Keratinocyte (primary cell): ENCODE data around the gene GIN1. TPM values are rescaled to one million over a fixed set of nuclear protein-coding genes. Genes with fewer than 3 reads are reported as not detected.

ENCODE experiments used
- DNase-seq: peaks from one replicate; pipeline ENCODE4 v3.0.0-alpha.2; 2011; ENCODE audit warnings: low read depth, missing footprints, low spot score
- FAIRE-seq: peaks from 2 replicates; lab custom pipeline; 2011; peaks lifted over from hg19 to GRCh38; lab: Jason Lieb, UNC
- H2AFZ ChIP-seq: 2 replicates; pipeline ENCODE4 v1.6.0; 2012; ENCODE audit warnings: low read length, control low read depth, inconsistent platforms; ENCODE audit not compliant: control insufficient read depth
- H3K27ac ChIP-seq: 2 replicates; pipeline ENCODE4 v1.5.1; 2011; ENCODE audit warnings: low read length; ENCODE audit not compliant: control insufficient read depth, insufficient read depth
- H3K27me3 ChIP-seq: 3 replicates; pipeline ENCODE4 v1.6.0; 2011; ENCODE audit warnings: low read length; ENCODE audit not compliant: control insufficient read depth, insufficient read depth; ENCODE audit errors: extremely low read depth
- H3K36me3 ChIP-seq, 2 experiments: 2 replicates in 1 of 2; 3 replicates in 1 of 2; pipeline ENCODE4 v1.5.1; 2011; ENCODE audit warnings: low read length in 2 of 2, mild to moderate bottlenecking in 1 of 2; ENCODE audit not compliant: control insufficient read depth in 2 of 2, insufficient read depth in 2 of 2; ENCODE audit errors: extremely low read depth in 1 of 2
- H3K4me1 ChIP-seq: 3 replicates; pipeline ENCODE4 v1.5.1; 2011; ENCODE audit warnings: low read length; ENCODE audit not compliant: control insufficient read depth, insufficient read depth; ENCODE audit errors: extremely low read depth
- H3K4me2 ChIP-seq: 3 replicates; pipeline ENCODE4 v1.6.0; 2011; ENCODE audit warnings: low read depth, low read length; ENCODE audit not compliant: control insufficient read depth, insufficient read depth; ENCODE audit errors: extremely low read depth
- H3K4me3 ChIP-seq, 3 experiments: fragments of 200-600 bp in 1 of 3; sonication (generic) in 1 of 3; 2 replicates in 2 of 3; 3 replicates in 1 of 3; pipeline ENCODE4 v1.5.1; 2011 to 2016; ENCODE audit warnings: low read length in 3 of 3, mild to moderate bottlenecking in 3 of 3, control low read depth in 2 of 3, inconsistent platforms in 1 of 3, low read depth in 1 of 3, mixed read lengths in 1 of 3, mixed run types in 1 of 3, moderate library complexity in 1 of 3; ENCODE audit not compliant: control insufficient read depth in 2 of 3, insufficient read depth in 2 of 3; ENCODE audit errors: extremely low read depth in 1 of 3
- H3K79me2 ChIP-seq: 2 replicates; pipeline ENCODE4 v1.6.0; 2012; ENCODE audit warnings: low read length; ENCODE audit not compliant: control insufficient read depth, insufficient read depth
- H3K9ac ChIP-seq: 3 replicates; pipeline ENCODE4 v1.6.0; 2011; ENCODE audit warnings: low read length; ENCODE audit not compliant: control insufficient read depth, insufficient read depth; ENCODE audit errors: extremely low read depth
- H3K9me1 ChIP-seq: 3 replicates; pipeline ENCODE4 v1.6.0; 2011; ENCODE audit warnings: low read length; ENCODE audit not compliant: control insufficient read depth, insufficient read depth; ENCODE audit errors: extremely low read depth
- H3K9me3 ChIP-seq: 2 replicates; pipeline ENCODE4 v1.5.1; 2012; ENCODE audit warnings: low read depth, low read length; ENCODE audit not compliant: control insufficient read depth
- H4K20me1 ChIP-seq: 3 replicates; pipeline ENCODE4 v1.6.0; 2011; ENCODE audit warnings: low read length; ENCODE audit not compliant: control insufficient read depth, insufficient read depth; ENCODE audit errors: extremely low read depth
- CTCF ChIP-seq, 3 experiments: IDR thresholded peaks in 1 of 3; conservative IDR thresholded peaks in 1 of 3; optimal IDR thresholded peaks in 1 of 3; 2 replicates in 2 of 3; 3 replicates in 1 of 3; pipeline versions ENCODE3 to v1.5.1; 2011; ENCODE audit warnings: low read length in 3 of 3, mild to moderate bottlenecking in 3 of 3, moderate library complexity in 2 of 3, control low read depth in 1 of 3, inconsistent platforms in 1 of 3; ENCODE audit not compliant: insufficient read depth in 2 of 3; ENCODE audit errors: extremely low read depth in 1 of 3
- EZH2 ChIP-seq: IDR thresholded peaks from one replicate; pipeline ENCODE4 v1.6.1; 2012; ENCODE audit warnings: inconsistent platforms, mild to moderate bottlenecking, low read length, moderate library complexity
- dilution Hi-C: fragments of 300-500 bp; cut with MboI; formaldehyde crosslinking; loops from one replicate; pipeline ENCODE4 v1.7.0; 2020; ENCODE audit warnings: low sequenced_read_pairs; ENCODE audit not compliant: extremely low pct_ligation_motif_present
- polyA plus RNA-seq, 5 experiments: library from polyadenylated mRNA; depleted of rRNA in 3 of 5; stranded (reverse) in 3 of 5; stranded (forward) in 1 of 5; unstranded in 1 of 5; fragments of >200 nt; gene quantifications; 1 replicate in 1 of 5; 2 replicates in 3 of 5; 3 replicates in 1 of 5; pipeline versions ENCODE4 v1.2.1 to v1.2.3, GENCODE V29; 2011 to 2012; ENCODE audit warnings: missing spikeins in 2 of 5, low read depth in 1 of 5, low replicate concordance in 1 of 5

GIN1 gene
- polyA plus RNA-seq, 1 donor (not counting 4 experiments of a cell fraction or from before 2014, with no cell fraction given): 8.9 TPM

- Histone ChIP-seq H3K4me1 (no peaks in the 10 kb centered on the region), H3K36me3 (no peaks in the 10 kb centered on the region), H3K9ac (no peak overlapping the region), H3K27ac (no peak overlapping the region), H4K20me1 (no peaks in the 10 kb centered on the region), H3K9me3 (no peaks in the 10 kb centered on the region), H3K79me2 (no peaks in the 10 kb centered on the region), H3K9me1 (no peaks in the 10 kb centered on the region), H3K27me3 (no peaks in the 10 kb centered on the region), H3K4me2 (no peak overlapping the region), H3K4me3 (no peak overlapping the region), H2AFZ (no peak overlapping the region)
- DNase-seq (no peak), FAIRE-seq (no peak)
- TF ChIP-seq EZH2 (no peak), CTCF (optimal IDR thresholded peaks at IDR 0.05 in 1 of 3, IDR thresholded peaks at IDR 0.05 in 1 of 3, conservative IDR thresholded peaks at IDR 0.05 in 1 of 3; ENCODE audit: extremely low read depth in 1 of 3, insufficient read depth in 2 of 3, low read length in 3 of 3) (no peak)
- dilution Hi-C loops: no loop called here
Observed at GRCh38 chr5:103133231-103133630, 13.3 kb upstream of the GIN1 start.

GRCh38 chr5:103132684-103133083 lies 12.7 kb upstream of the GIN1 start:
- Histone ChIP-seq H3K36me3 (no peaks in the 10 kb centered on the region), H3K27ac (no peak overlapping the region), H3K4me2 (no peak overlapping the region), H3K4me3 (no peak overlapping the region), H3K4me1 (no peaks in the 10 kb centered on the region), H3K9me1 (no peaks in the 10 kb centered on the region), H2AFZ (no peak overlapping the region), H3K9me3 (no peaks in the 10 kb centered on the region), H3K27me3 (no peaks in the 10 kb centered on the region), H3K9ac (no peak overlapping the region), H3K79me2 (no peaks in the 10 kb centered on the region), H4K20me1 (no peaks in the 10 kb centered on the region)
- dilution Hi-C loops: no loop called here
- FAIRE-seq (no peak), DNase-seq (no peak)
- TF ChIP-seq EZH2 (no peak), CTCF (optimal IDR thresholded peaks at IDR 0.05 in 1 of 3, IDR thresholded peaks at IDR 0.05 in 1 of 3, conservative IDR thresholded peaks at IDR 0.05 in 1 of 3; ENCODE audit: extremely low read depth in 1 of 3, insufficient read depth in 2 of 3, low read length in 3 of 3) (no peak)
